GM18511 (cell line): ENCODE data around the gene ENPP1.
"Not testable (repeated sequence)": the region's sequence is repeated elsewhere in the genome, so short reads cannot be mapped to it uniquely, and the experiment has no call there.

Experiments
- ATAC-seq: cut with Tn5 transposase; IDR thresholded peaks from one replicate; pipeline ENCODE4 v1.9.1; 2021; ENCODE audit warnings: mild to moderate bottlenecking, moderate library complexity; ENCODE audit not compliant: unreplicated experiment

The ENPP1 gene

GRCh38 chr6:131828080-131828479, 20.3 kb downstream of the ENPP1 start:
- ATAC-seq, result no peak

GRCh38 chr6:131828951-131829350, 21.1 kb downstream of the ENPP1 start:
- ATAC-seq, result no peak

GRCh38 chr6:131831392-131831791, 23.6 kb downstream of the ENPP1 start:
- no peak for ATAC-seq

- no peak for ATAC-seq
These were observed 24.1 kb downstream of the ENPP1 start for GRCh38 chr6:131831886-131832285.

- ATAC-seq, result no peak
These were observed 24.5 kb downstream of the ENPP1 start for GRCh38 chr6:131832363-131832762.

GRCh38 chr6:131838051-131838450, 30.2 kb downstream of the ENPP1 start:
- ATAC-seq, result no peak

GRCh38 chr6:131839388-131839787, 31.6 kb downstream of the ENPP1 start:
- no peak for ATAC-seq

GRCh38 chr6:131840441-131840840, 32.6 kb downstream of the ENPP1 start:
- ATAC-seq, result no peak

GRCh38 chr6:131840936-131841583, 33.2 kb downstream of the ENPP1 start:
- ATAC-seq, result no peak

GRCh38 chr6:131843768-131844167, 35.9 kb downstream of the ENPP1 start:
- ATAC-seq, result no peak

- ATAC-seq, result no peak
These were observed 36.5 kb downstream of the ENPP1 start for GRCh38 chr6:131844243-131844841.

GRCh38 chr6:131846023-131846663, 38.3 kb downstream of the ENPP1 start:
- ATAC-seq, result no peak

- ATAC-seq, result no peak
These were observed 39.1 kb downstream of the ENPP1 start for GRCh38 chr6:131846905-131847304.

GRCh38 chr6:131849799-131850198, 42.0 kb downstream of the ENPP1 start:
- no peak for ATAC-seq

GRCh38 chr6:131851049-131851769, 43.4 kb downstream of the ENPP1 start:
- ATAC-seq, result no peak

- no peak for ATAC-seq
These were observed 44.4 kb downstream of the ENPP1 start for GRCh38 chr6:131852200-131852599.

GRCh38 chr6:131854803-131855202, 47.0 kb downstream of the ENPP1 start:
- no peak for ATAC-seq

GRCh38 chr6:131858765-131859415, 51.1 kb downstream of the ENPP1 start:
- no peak for ATAC-seq

- ATAC-seq, result not testable (repeated sequence)
These were observed 51.8 kb downstream of the ENPP1 start for GRCh38 chr6:131859658-131860057.

GRCh38 chr6:131861381-131861780, 53.6 kb downstream of the ENPP1 start:
- no peak for ATAC-seq

- no peak for ATAC-seq
These were observed 54.7 kb downstream of the ENPP1 start for GRCh38 chr6:131862476-131862875.
